H9 (cell line): ENCODE measurements around the gene SLC35B1. TPM values are rescaled to one million over a fixed set of nuclear protein-coding genes. Genes with fewer than 3 reads are reported as not detected.

ENCODE experiments used
- DNase-seq: peaks from one replicate; pipeline ENCODE4 v3.0.0-alpha.2; 2017
- H2AFZ ChIP-seq: one replicate; pipeline ENCODE4 v1.6.1; 2013; ENCODE audit warnings: mild to moderate bottlenecking, low read length, control low read depth, moderate library complexity
- H2AK5ac ChIP-seq: 2 replicates; pipeline ENCODE4 v1.6.1; 2013; ENCODE audit warnings: low read length, control low read depth, mixed read lengths; ENCODE audit not compliant: insufficient read length
- H2BK120ac ChIP-seq: one replicate; pipeline ENCODE4 v1.6.1; 2013; ENCODE audit warnings: low read depth, mild to moderate bottlenecking, low read length, control low read depth, inconsistent platforms; ENCODE audit not compliant: poor library complexity, severe bottlenecking
- H2BK12ac ChIP-seq: 2 replicates; pipeline ENCODE4 v1.6.1; 2013; ENCODE audit warnings: low read length, control low read depth, mixed read lengths, low read depth; ENCODE audit not compliant: insufficient read length
- H2BK15ac ChIP-seq: 2 replicates; pipeline ENCODE4 v1.6.1; 2013; ENCODE audit warnings: low read depth, low read length, control low read depth
- H2BK20ac ChIP-seq: one replicate; pipeline ENCODE4 v1.6.1; 2013; ENCODE audit warnings: low read depth, mild to moderate bottlenecking, low read length, control low read depth, inconsistent platforms; ENCODE audit not compliant: poor library complexity, severe bottlenecking
- H2BK5ac ChIP-seq: 2 replicates; pipeline ENCODE4 v1.6.1; 2013; ENCODE audit warnings: low read length, control low read depth, mixed read lengths; ENCODE audit not compliant: insufficient read length
- H3K14ac ChIP-seq: 2 replicates; pipeline ENCODE4 v1.6.1; 2013; ENCODE audit warnings: low read length, control low read depth; ENCODE audit not compliant: insufficient read depth
- H3K18ac ChIP-seq: 2 replicates; pipeline ENCODE4 v1.6.1; 2013; ENCODE audit warnings: low read depth, mild to moderate bottlenecking, mixed read lengths, low read length, control low read depth; ENCODE audit not compliant: insufficient read length
- H3K23ac ChIP-seq: 2 replicates; pipeline ENCODE4 v1.6.1; 2013; ENCODE audit warnings: low read length, control low read depth, mixed read lengths, low read depth; ENCODE audit not compliant: insufficient read length
- H3K23me2 ChIP-seq: 2 replicates; pipeline ENCODE4 v1.6.1; 2013; ENCODE audit warnings: low read depth, mild to moderate bottlenecking, mixed read lengths, low read length, control low read depth; ENCODE audit not compliant: insufficient read length, poor library complexity, severe bottlenecking
- H3K27ac ChIP-seq: 2 replicates; pipeline ENCODE4 v1.5.1; 2013; ENCODE audit warnings: low read length, control low read depth, mixed read lengths, low read depth; ENCODE audit not compliant: insufficient read length
- H3K27me3 ChIP-seq: 2 replicates; pipeline ENCODE4 v1.6.1; 2013; ENCODE audit warnings: low read length, control low read depth, inconsistent platforms; ENCODE audit not compliant: insufficient read depth
- H3K4ac ChIP-seq: 2 replicates; pipeline ENCODE4 v1.6.1; 2013; ENCODE audit warnings: low read depth, mild to moderate bottlenecking, control low read depth, inconsistent platforms, low read length, moderate library complexity
- H3K4me1 ChIP-seq: 2 replicates; pipeline ENCODE4 v1.6.1; 2013; ENCODE audit warnings: low read length, control low read depth, inconsistent platforms; ENCODE audit not compliant: insufficient read depth
- H3K4me2 ChIP-seq: 2 replicates; pipeline ENCODE4 v1.6.1; 2013; ENCODE audit warnings: low read length, control low read depth, mixed read lengths; ENCODE audit not compliant: insufficient read length, insufficient read depth
- H3K56ac ChIP-seq: 2 replicates; pipeline ENCODE4 v1.6.1; 2013; ENCODE audit warnings: low read depth, mild to moderate bottlenecking, mixed read lengths, low read length, control low read depth; ENCODE audit not compliant: insufficient read length
- H3K79me1 ChIP-seq: 2 replicates; pipeline ENCODE4 v1.6.1; 2013; ENCODE audit warnings: low read depth, mild to moderate bottlenecking, moderate library complexity, low read length, control low read depth, inconsistent platforms; ENCODE audit not compliant: insufficient read depth, poor library complexity, severe bottlenecking
- H3K79me2 ChIP-seq: 2 replicates; pipeline ENCODE4 v1.6.1; 2013; ENCODE audit warnings: low read length, control low read depth, inconsistent platforms; ENCODE audit not compliant: insufficient read depth
- H3K9ac ChIP-seq: 2 replicates; pipeline ENCODE4 v1.6.1; 2013; ENCODE audit warnings: low read length, control low read depth, mixed read lengths; ENCODE audit not compliant: insufficient read length; ENCODE audit errors: extremely low read depth
- H3K9me3 ChIP-seq: one replicate; pipeline ENCODE4 v1.6.1; 2013; ENCODE audit warnings: low read depth, low read length, inconsistent platforms; ENCODE audit not compliant: control insufficient read depth
- H3T11ph ChIP-seq: one replicate; pipeline ENCODE4 v1.6.1; 2013; ENCODE audit warnings: mild to moderate bottlenecking, low read length, control low read depth, inconsistent platforms
- H4K20me1 ChIP-seq: one replicate; pipeline ENCODE4 v1.6.1; 2013; ENCODE audit not compliant: control insufficient read depth, insufficient read length, insufficient read depth
- H4K5ac ChIP-seq: 2 replicates; pipeline ENCODE4 v1.6.1; 2013; ENCODE audit warnings: low read depth, mild to moderate bottlenecking, mixed read lengths, low read length, control low read depth; ENCODE audit not compliant: insufficient read length
- H4K8ac ChIP-seq: replicated peaks from 2 replicates; pipeline ENCODE4 v1.6.1; 2013; ENCODE audit warnings: low read length, control low read depth, mixed read lengths, low read depth; ENCODE audit not compliant: insufficient read length
- H4K91ac ChIP-seq: 2 replicates; pipeline ENCODE4 v1.6.1; 2013; ENCODE audit warnings: low read depth, mild to moderate bottlenecking, moderate library complexity, mixed read lengths, low read length, control low read depth; ENCODE audit not compliant: insufficient read length
- H3K27ac Mint-ChIP-seq, 3 experiments: 2 replicates in 2 of 3; 3 replicates in 1 of 3; pipeline ENCODE4 v1.8.0; 2020 to 2021; ENCODE audit warnings: mixed read lengths in 3 of 3, mild to moderate bottlenecking in 1 of 3, moderate library complexity in 1 of 3
- H3K27me3 Mint-ChIP-seq: 2 replicates; pipeline ENCODE4 v1.8.0; 2021; ENCODE audit warnings: low read depth, mild to moderate bottlenecking, moderate library complexity, mixed read lengths
- H3K36me3 Mint-ChIP-seq, 3 experiments: 2 replicates in 2 of 3; 3 replicates in 1 of 3; pipeline ENCODE4 v1.8.0; 2020 to 2021; ENCODE audit warnings: low read depth in 3 of 3, mixed read lengths in 3 of 3; ENCODE audit not compliant: insufficient read depth in 1 of 3
- H3K4me1 Mint-ChIP-seq, 2 experiments: 2 replicates each; pipeline ENCODE4 v1.8.0; 2020; ENCODE audit warnings: mixed read lengths in 2 of 2
- H3K4me3 Mint-ChIP-seq, 2 experiments: 2 replicates in 1 of 2; 3 replicates in 1 of 2; pipeline ENCODE4 v1.8.0; 2020 to 2021; ENCODE audit warnings: mild to moderate bottlenecking in 2 of 2, mixed read lengths in 2 of 2, moderate library complexity in 1 of 2
- H3K9me3 Mint-ChIP-seq, 2 experiments: 2 replicates in 1 of 2; 3 replicates in 1 of 2; pipeline ENCODE4 v1.8.0; 2020; ENCODE audit warnings: mild to moderate bottlenecking in 2 of 2, mixed read lengths in 2 of 2, moderate library complexity in 1 of 2
- CTCF ChIP-seq: fragments of 200-600 bp; sonication (generic); conservative IDR thresholded peaks from 3 replicates; pipeline ENCODE4 v1.8.0; 2021; ENCODE audit warnings: antibody characterized with exemption, mild to moderate bottlenecking
- WGBS: extraction: QIAGEN DNeasy Blood & Tissue Kit; methylation state at CpG from one replicate; pipeline ENCODE4 v1.1.7; 2013; ENCODE audit warnings: missing lambda C conversion rate, low lambda C conversion rate, mixed read lengths; ENCODE audit not compliant: insufficient read length; ENCODE audit errors: extremely low coverage; 5-methylcytosine and 5-hydroxymethylcytosine counted together
- total RNA-seq: library from RNA; stranded (reverse); gene quantifications from 2 replicates; pipeline ENCODE4 v1.2.1, GENCODE V29; 2021

The SLC35B1 gene
- total RNA-seq, 1 experiment from 2014 or later = 58.9 TPM

GRCh38 chr17:49715717-49716279 lies 8.0 kb upstream of the SLC35B1 start:
- Histone ChIP-seq H4K8ac (no peak overlapping the region), H2BK15ac (no peak overlapping the region), H4K91ac (no peak overlapping the region), H2BK5ac (no peak overlapping the region), H4K20me1 (no peaks in the 10 kb centered on the region), H4K5ac (no peak overlapping the region), H3K27ac (no peak overlapping the region), H2BK20ac (no peak overlapping the region), H3K56ac (no peak overlapping the region), H2AK5ac (no peak overlapping the region), H3K23me2 (no peaks in the 10 kb centered on the region), H3K18ac (no peak overlapping the region), H3K4me2 (no peak overlapping the region), H3K23ac (no peak overlapping the region), H3K4ac (no peak overlapping the region), H3T11ph (no peak overlapping the region), H2BK12ac (no peak overlapping the region), H3K79me1 (no peaks in the 10 kb centered on the region), H2AFZ (no peak overlapping the region), H3K79me2 (no peaks in the 10 kb centered on the region), H2BK120ac (no peak overlapping the region), H3K14ac (no peak overlapping the region), H3K4me1 (no peaks in the 10 kb centered on the region), H3K27me3 (no peaks in the 10 kb centered on the region), H3K9me3 (no peaks in the 10 kb centered on the region), H3K9ac (no peak overlapping the region)
- H3K36me3 Mint-ChIP-seq = peaks cover 28 to 71% (median 65%) of the 10 kb centered on the region in 3 experiments; a peak in 6 of 7 replicates
- TF ChIP-seq CTCF = no peak
- no peaks in the 10 kb centered on the region for H3K4me1 Mint-ChIP-seq
- no peaks in the 10 kb centered on the region for H3K27me3 Mint-ChIP-seq
- H3K9me3 Mint-ChIP-seq = no peaks in the 10 kb centered on the region
- no peak for DNase-seq
- no peak overlapping the region for H3K4me3 Mint-ChIP-seq
- no CpG with 5 or more reads among the region's 9 CpGs for WGBS
- no peak overlapping the region for H3K27ac Mint-ChIP-seq
